DOHH2 (cell line): ENCODE measurements around the gene UVRAG.

ENCODE experiments used
- H3F3A ChIP-seq: fragments of 200-600 bp; sonication (generic), shearing (Covaris generic); 2 replicates; pipeline ENCODE4 v1.6.0; 2016; ENCODE audit warnings: antibody characterized with exemption, mild to moderate bottlenecking; ENCODE audit not compliant: control insufficient read depth, insufficient read depth
- H3K27ac ChIP-seq: fragments of 200-600 bp; sonication (generic); 2 replicates; pipeline ENCODE4 v1.5.1; 2014; ENCODE audit warnings: low read depth, mild to moderate bottlenecking, low read length, moderate library complexity
- H3K27me3 ChIP-seq: fragments of 200-600 bp; sonication (generic); 2 replicates; pipeline ENCODE4 v1.6.1; 2014; ENCODE audit warnings: mild to moderate bottlenecking, low read length, mixed read lengths; ENCODE audit not compliant: control insufficient read depth
- H3K36me3 ChIP-seq: fragments of 200-600 bp; sonication (generic); 2 replicates; pipeline ENCODE4 v1.6.1; 2014; ENCODE audit warnings: mild to moderate bottlenecking, low read length, moderate library complexity, mixed read lengths; ENCODE audit not compliant: control insufficient read depth
- H3K4me1 ChIP-seq: fragments of 200-600 bp; sonication (generic); 2 replicates; pipeline ENCODE4 v1.6.1; 2014; ENCODE audit warnings: mild to moderate bottlenecking, low read length, mixed read lengths; ENCODE audit not compliant: control insufficient read depth
- H3K4me2 ChIP-seq: fragments of 200-600 bp; sonication (generic); 2 replicates; pipeline ENCODE4 v1.6.0; 2014; ENCODE audit warnings: mild to moderate bottlenecking, low read length, moderate library complexity
- H3K4me3 ChIP-seq: fragments of 200-600 bp; sonication (generic); 2 replicates; pipeline ENCODE4 v1.5.1; 2014; ENCODE audit warnings: mild to moderate bottlenecking, low read length, mixed read lengths
- H3K79me2 ChIP-seq: fragments of 200-600 bp; sonication (generic); 2 replicates; pipeline ENCODE4 v1.6.1; 2014; ENCODE audit warnings: mild to moderate bottlenecking, low read length, mixed read lengths; ENCODE audit not compliant: control insufficient read depth
- H3K9me2 ChIP-seq: fragments of 200-600 bp; sonication (generic); replicated peaks from 2 replicates; pipeline ENCODE4 v1.6.1; 2014; ENCODE audit warnings: mild to moderate bottlenecking, low read length, mixed read lengths; ENCODE audit not compliant: control insufficient read depth
- H3K9me3 ChIP-seq: fragments of 200-600 bp; sonication (generic); 2 replicates; pipeline ENCODE4 v1.6.1; 2014; ENCODE audit warnings: antibody characterized with exemption, low read length, mixed read lengths; ENCODE audit not compliant: control insufficient read depth, insufficient read depth
- H4K20me1 ChIP-seq: fragments of 200-600 bp; sonication (generic); 2 replicates; pipeline ENCODE4 v1.6.0; 2014; ENCODE audit warnings: low read depth, mild to moderate bottlenecking, antibody characterized with exemption, low read length, moderate library complexity; ENCODE audit not compliant: control insufficient read depth, insufficient read depth
- CTCF ChIP-seq: fragments of 200-600 bp; sonication (generic); IDR thresholded peaks from one replicate; pipeline ENCODE4 v1.5.1; 2014; ENCODE audit warnings: antibody characterized with exemption, mild to moderate bottlenecking, low read depth, low read length; ENCODE audit not compliant: poor library complexity, severe bottlenecking
- EZH2phosphoT487 ChIP-seq: fragments of 200-600 bp; sonication (generic); IDR thresholded peaks from 2 replicates; pipeline ENCODE4 v1.6.1; 2017; ENCODE audit warnings: borderline replicate concordance, mild to moderate bottlenecking, antibody characterized with exemption, low read length, moderate library complexity, mixed read lengths

UVRAG gene

GRCh38 chr11:75786101-75786736 is 28.8 kb upstream of the UVRAG start:
- H3K36me3 ChIP-seq: no peaks in the 10 kb centered on the region
- H3K4me1 ChIP-seq: no peaks in the 10 kb centered on the region
- no peaks in the 10 kb centered on the region for H4K20me1 ChIP-seq
- H3K27me3 ChIP-seq: no peaks in the 10 kb centered on the region
- H3K27ac ChIP-seq: no peak overlapping the region
- H3K4me3 ChIP-seq: no peak overlapping the region
- no peaks in the 10 kb centered on the region for H3K79me2 ChIP-seq
- H3K9me2 ChIP-seq: no peaks in the 10 kb centered on the region
- TF ChIP-seq EZH2phosphoT487 (no peak), CTCF (no peak)
- H3K9me3 ChIP-seq: no peaks in the 10 kb centered on the region
- H3K4me2 ChIP-seq: no peak overlapping the region
- H3F3A ChIP-seq: no peaks in the 10 kb centered on the region

GRCh38 chr11:75789521-75789920 is 25.5 kb upstream of the UVRAG start:
- no peak for TF ChIP-seq CTCF
- no peak for TF ChIP-seq EZH2phosphoT487
- no peaks in the 10 kb centered on the region for H3K4me1 ChIP-seq
- H3K27me3 ChIP-seq: no peaks in the 10 kb centered on the region
- H3K36me3 ChIP-seq: no peaks in the 10 kb centered on the region
- no peaks in the 10 kb centered on the region for H4K20me1 ChIP-seq
- H3K4me2 ChIP-seq: no peak overlapping the region
- no peaks in the 10 kb centered on the region for H3K9me2 ChIP-seq
- H3K79me2 ChIP-seq: no peaks in the 10 kb centered on the region
- no peak overlapping the region for H3K27ac ChIP-seq
- H3K4me3 ChIP-seq: no peak overlapping the region
- no peaks in the 10 kb centered on the region for H3K9me3 ChIP-seq
- H3F3A ChIP-seq: no peaks in the 10 kb centered on the region

- H3K9me2 ChIP-seq: no peaks in the 10 kb centered on the region
- H3K4me2 ChIP-seq: no peak overlapping the region
- H3K4me3 ChIP-seq: no peak overlapping the region
- no peaks in the 10 kb centered on the region for H3K36me3 ChIP-seq
- no peaks in the 10 kb centered on the region for H3K4me1 ChIP-seq
- no peaks in the 10 kb centered on the region for H3K9me3 ChIP-seq
- no peaks in the 10 kb centered on the region for H3F3A ChIP-seq
- no peaks in the 10 kb centered on the region for H4K20me1 ChIP-seq
- TF ChIP-seq EZH2phosphoT487 (no peak), CTCF (no peak)
- H3K27me3 ChIP-seq: no peaks in the 10 kb centered on the region
- H3K27ac ChIP-seq: no peak overlapping the region
- no peaks in the 10 kb centered on the region for H3K79me2 ChIP-seq
These were observed 24.0 kb upstream of the UVRAG start for GRCh38 chr11:75790986-75791385.
